ENCODE data around the gene DNASE2B. TPM values are rescaled to one million over a fixed set of nuclear protein-coding genes. Genes with fewer than 3 reads are reported as not detected.

DNASE2B gene
- polyA plus RNA-seq, 1 experiment = not detected

- Histone ChIP-seq H3K27me3 (ENCODE audit: control insufficient read depth, insufficient read depth, low read length) (no peaks in the 10 kb centered on the region), H3K36me3 (ENCODE audit: control insufficient read depth, insufficient read depth, low read length) (no peaks in the 10 kb centered on the region), H3K4me3 (ENCODE audit: low read depth, low read length) (no peak overlapping the region)
- CTCF ChIA-PET = interaction anchor here (1.2 to 1.5 kb wide), 2 partner anchors 9 to 13 kb away, joined by 3 read pairs; no protein-coding TSS in a partner anchor
- DNase-seq (ENCODE audit: low read depth) = no peak
- POLR2A ChIA-PET = no interaction called here
- TF ChIP-seq, protein P1, sequence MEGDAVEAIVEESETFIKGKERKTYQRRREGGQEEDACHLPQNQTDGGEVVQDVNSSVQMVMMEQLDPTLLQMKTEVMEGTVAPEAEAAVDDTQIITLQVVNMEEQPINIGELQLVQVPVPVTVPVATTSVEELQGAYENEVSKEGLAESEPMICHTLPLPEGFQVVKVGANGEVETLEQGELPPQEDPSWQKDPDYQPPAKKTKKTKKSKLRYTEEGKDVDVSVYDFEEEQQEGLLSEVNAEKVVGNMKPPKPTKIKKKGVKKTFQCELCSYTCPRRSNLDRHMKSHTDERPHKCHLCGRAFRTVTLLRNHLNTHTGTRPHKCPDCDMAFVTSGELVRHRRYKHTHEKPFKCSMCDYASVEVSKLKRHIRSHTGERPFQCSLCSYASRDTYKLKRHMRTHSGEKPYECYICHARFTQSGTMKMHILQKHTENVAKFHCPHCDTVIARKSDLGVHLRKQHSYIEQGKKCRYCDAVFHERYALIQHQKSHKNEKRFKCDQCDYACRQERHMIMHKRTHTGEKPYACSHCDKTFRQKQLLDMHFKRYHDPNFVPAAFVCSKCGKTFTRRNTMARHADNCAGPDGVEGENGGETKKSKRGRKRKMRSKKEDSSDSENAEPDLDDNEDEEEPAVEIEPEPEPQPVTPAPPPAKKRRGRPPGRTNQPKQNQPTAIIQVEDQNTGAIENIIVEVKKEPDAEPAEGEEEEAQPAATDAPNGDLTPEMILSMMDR (IDR thresholded peaks at IDR 0.05; ENCODE audit: insufficient read depth, low read depth, low read length) = no peak
Observed at GRCh38 chr1:84352298-84353106, 45.8 kb upstream of the DNASE2B start.

GRCh38 chr1:84353695-84354094 is 44.6 kb upstream of the DNASE2B start:
- TF ChIP-seq, protein P1 (IDR thresholded peaks at IDR 0.05; ENCODE audit: insufficient read depth, low read depth, low read length) = no peak
- ChIA-PET POLR2A (no interaction called here), CTCF (no interaction called here)
- Histone ChIP-seq H3K4me3 (ENCODE audit: low read depth, low read length) (no peak overlapping the region), H3K36me3 (ENCODE audit: control insufficient read depth, insufficient read depth, low read length) (no peaks in the 10 kb centered on the region), H3K27me3 (ENCODE audit: control insufficient read depth, insufficient read depth, low read length) (no peaks in the 10 kb centered on the region)
- DNase-seq (ENCODE audit: low read depth) = no peak

DNA sequence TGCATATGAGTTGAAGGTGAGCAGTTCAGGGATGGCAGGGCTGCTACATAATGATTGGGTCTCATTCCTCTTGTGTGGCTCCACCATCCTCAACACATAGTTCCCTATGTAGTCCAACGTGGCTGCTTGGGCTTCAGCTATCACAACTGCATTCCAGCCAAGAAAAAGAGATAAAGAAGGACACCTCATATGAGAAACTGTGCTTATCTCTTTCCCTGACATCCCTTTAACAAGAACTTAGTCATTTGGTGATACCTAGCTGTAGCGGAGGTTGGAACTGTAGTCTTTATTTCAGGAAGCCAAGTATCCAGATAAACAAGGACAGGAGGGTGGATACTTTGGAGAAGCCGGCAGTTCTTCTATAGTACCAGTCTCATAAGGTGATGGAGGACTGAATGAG is 42.7 kb upstream of the DNASE2B start:
- TF ChIP-seq, protein P1 (IDR thresholded peaks at IDR 0.05; ENCODE audit: insufficient read depth, low read depth, low read length) = no peak
- POLR2A ChIA-PET = no interaction called here
- Histone ChIP-seq H3K36me3 (ENCODE audit: control insufficient read depth, insufficient read depth, low read length) (no peaks in the 10 kb centered on the region), H3K27me3 (ENCODE audit: control insufficient read depth, insufficient read depth, low read length) (no peaks in the 10 kb centered on the region), H3K4me3 (ENCODE audit: low read depth, low read length) (no peak overlapping the region)
- CTCF ChIA-PET = interaction anchor here (1.2 kb wide), 1 partner anchor 20 kb away, joined by 3 read pairs; no protein-coding TSS in a partner anchor
- no peak for DNase-seq (ENCODE audit: low read depth)

GRCh38 chr1:84356881-84357280 is 41.4 kb upstream of the DNASE2B start:
- POLR2A ChIA-PET = no interaction called here
- DNase-seq (ENCODE audit: low read depth) = no peak
- Histone ChIP-seq H3K27me3 (ENCODE audit: control insufficient read depth, insufficient read depth, low read length) (no peaks in the 10 kb centered on the region), H3K4me3 (ENCODE audit: low read depth, low read length) (no peak overlapping the region), H3K36me3 (ENCODE audit: control insufficient read depth, insufficient read depth, low read length) (no peaks in the 10 kb centered on the region)
- CTCF ChIA-PET = interaction anchor here (0.6 kb wide), 1 partner anchor 17 kb away, joined by 3 read pairs; no protein-coding TSS in a partner anchor
- TF ChIP-seq, protein P1 (IDR thresholded peaks at IDR 0.05; ENCODE audit: insufficient read depth, low read depth, low read length) = no peak

DNA sequence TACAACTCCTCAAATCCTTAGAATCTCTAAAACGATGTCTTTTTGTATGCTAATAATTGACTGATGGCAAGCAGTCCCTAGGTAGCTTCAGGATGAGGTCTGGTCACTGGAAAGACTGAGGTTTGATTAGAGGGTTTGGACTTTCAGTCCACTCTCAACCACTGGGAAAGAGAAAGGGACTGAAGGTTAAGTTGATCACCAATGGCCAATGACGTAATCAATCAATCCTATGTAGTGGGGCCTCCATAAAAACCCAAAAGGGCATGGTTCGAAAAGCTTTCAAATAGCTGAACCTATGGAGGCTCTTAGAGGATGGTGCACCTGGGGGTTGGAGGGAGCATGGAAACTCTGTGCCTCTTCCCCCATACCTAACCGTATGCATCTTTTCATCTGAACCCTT is 39.6 kb upstream of the DNASE2B start:
- no peaks in the 10 kb centered on the region for H3K36me3 ChIP-seq (ENCODE audit: control insufficient read depth, insufficient read depth, low read length)
- TF ChIP-seq, protein P1 (IDR thresholded peaks at IDR 0.05; ENCODE audit: insufficient read depth, low read depth, low read length) = no peak
- no peaks in the 10 kb centered on the region for H3K27me3 ChIP-seq (ENCODE audit: control insufficient read depth, insufficient read depth, low read length)
- H3K4me3 ChIP-seq (ENCODE audit: low read depth, low read length) = no peak overlapping the region
- ChIA-PET CTCF (no interaction called here), POLR2A (no interaction called here)
- no peak for DNase-seq (ENCODE audit: low read depth)

Data from BJ (cell line).